HUES64 (cell line): ENCODE results near the gene ESPNL.
"Not testable (repeated sequence)": the region's sequence is repeated elsewhere in the genome, so short reads cannot be mapped to it uniquely, and the experiment has no call there.

Experiments
- H3K27ac ChIP-seq: 2 replicates; pipeline ENCODE4 v1.7.0; 2013; ENCODE audit warnings: low read depth, low read length, inconsistent platforms
- H3K27me3 ChIP-seq: 2 replicates; pipeline ENCODE4 v1.6.1; 2013; ENCODE audit warnings: mild to moderate bottlenecking, low read length; ENCODE audit not compliant: insufficient read depth
- H3K36me3 ChIP-seq: 2 replicates; pipeline ENCODE4 v1.6.1; 2013; ENCODE audit warnings: mild to moderate bottlenecking, low read length; ENCODE audit not compliant: insufficient read depth
- H3K4me1 ChIP-seq: 2 replicates; pipeline ENCODE4 v1.6.1; 2013; ENCODE audit warnings: mild to moderate bottlenecking, low read length, moderate library complexity; ENCODE audit not compliant: insufficient read depth
- H3K4me3 ChIP-seq: 2 replicates; pipeline ENCODE4 v1.5.1; 2013; ENCODE audit warnings: mild to moderate bottlenecking, low read length, moderate library complexity
- H3K9ac ChIP-seq: 2 replicates; pipeline ENCODE4 v1.6.1; 2013; ENCODE audit warnings: mild to moderate bottlenecking, low read depth, low read length
- H3K9me3 ChIP-seq: 2 replicates; pipeline ENCODE4 v1.6.1; 2013; ENCODE audit warnings: low read depth, low read length; ENCODE audit not compliant: insufficient read depth
- WGBS: fragments of 150-250, 120-280 bp; methylation state at CpG from one replicate; pipeline ENCODE4 v1.1.7; 2013; ENCODE audit warnings: missing lambda C conversion rate; 5-methylcytosine and 5-hydroxymethylcytosine counted together

ESPNL gene

DNA sequence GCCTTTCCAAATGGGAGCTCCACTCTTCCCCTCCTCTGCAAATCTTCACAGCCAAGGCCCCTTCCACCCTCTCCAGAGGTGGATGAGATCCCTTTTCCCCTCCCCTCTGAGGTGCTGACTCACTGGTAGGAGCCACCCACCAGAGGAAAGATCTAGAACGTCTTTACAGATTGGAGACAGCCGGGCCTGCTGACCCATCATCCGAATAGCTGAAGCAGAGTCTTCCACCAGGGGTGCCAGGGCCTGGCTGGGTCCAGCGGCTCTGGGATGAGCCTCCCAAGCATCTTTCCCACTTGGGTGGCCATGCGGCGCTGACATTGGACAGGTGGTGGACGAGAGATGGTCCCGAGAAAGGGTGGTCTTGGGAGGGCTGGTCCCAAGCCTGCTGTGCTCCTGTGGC lies 67.6 kb downstream of the ESPNL start:
- Histone ChIP-seq H3K4me1 (no peaks in the 10 kb centered on the region), H3K4me3 (no peak overlapping the region), H3K9ac (no peak overlapping the region), H3K27me3 (peaks cover 28% of the 10 kb centered on the region), H3K9me3 (no peaks in the 10 kb centered on the region), H3K36me3 (peaks cover 27% of the 10 kb centered on the region), H3K27ac (no peak overlapping the region)
- 93% methylated on average over 8 of the region's 8 CpGs for WGBS

DNA sequence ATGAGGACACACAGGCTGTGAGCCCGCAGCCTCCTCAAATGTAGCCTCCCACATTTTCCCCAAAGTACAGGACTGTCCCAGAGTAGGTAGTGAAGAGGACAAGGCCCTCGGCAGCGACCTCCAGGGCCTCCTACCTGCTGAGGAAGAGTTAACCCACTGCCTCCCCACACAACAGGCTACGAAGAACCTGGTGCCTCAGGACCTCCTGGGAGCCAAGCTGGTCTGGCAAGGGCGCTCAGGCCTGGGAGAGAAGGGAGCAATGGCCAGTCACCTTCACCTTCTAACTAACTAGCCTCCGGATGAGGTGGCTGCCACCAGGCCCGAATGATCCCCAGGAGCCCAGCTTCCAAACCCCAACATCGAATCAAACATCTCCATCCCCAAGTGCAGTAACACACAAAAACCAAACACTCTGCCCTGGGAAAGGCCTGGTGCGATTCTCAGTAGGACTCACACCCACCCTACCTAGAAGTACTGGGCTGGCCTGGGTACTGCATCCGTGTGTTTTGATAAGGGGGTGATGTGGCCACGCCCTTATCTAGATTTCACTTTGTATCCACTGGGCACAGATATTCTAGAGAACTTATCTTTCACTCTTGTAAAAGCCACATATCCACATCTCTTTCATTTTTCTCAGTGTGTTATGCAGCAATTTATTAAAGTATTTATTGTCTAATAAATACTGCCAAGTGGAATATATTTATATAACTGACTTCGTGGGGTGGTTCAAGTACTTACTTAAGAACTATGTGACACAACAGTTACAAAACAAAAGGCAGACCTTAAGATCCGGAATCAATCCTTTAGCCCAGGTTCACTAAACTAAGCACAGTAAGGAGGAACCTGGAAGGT lies 68.3 kb downstream of the ESPNL start:
- no peak overlapping the region for H3K9ac ChIP-seq
- WGBS: 98% methylated on average over 11 of the region's 13 CpGs
- no peaks in the 10 kb centered on the region for H3K9me3 ChIP-seq
- no peaks in the 10 kb centered on the region for H3K4me1 ChIP-seq
- no peak overlapping the region for H3K4me3 ChIP-seq
- no peak overlapping the region for H3K27ac ChIP-seq
- H3K36me3 ChIP-seq: peaks cover 33% of the 10 kb centered on the region
- H3K27me3 ChIP-seq: peaks cover 22% of the 10 kb centered on the region

DNA sequence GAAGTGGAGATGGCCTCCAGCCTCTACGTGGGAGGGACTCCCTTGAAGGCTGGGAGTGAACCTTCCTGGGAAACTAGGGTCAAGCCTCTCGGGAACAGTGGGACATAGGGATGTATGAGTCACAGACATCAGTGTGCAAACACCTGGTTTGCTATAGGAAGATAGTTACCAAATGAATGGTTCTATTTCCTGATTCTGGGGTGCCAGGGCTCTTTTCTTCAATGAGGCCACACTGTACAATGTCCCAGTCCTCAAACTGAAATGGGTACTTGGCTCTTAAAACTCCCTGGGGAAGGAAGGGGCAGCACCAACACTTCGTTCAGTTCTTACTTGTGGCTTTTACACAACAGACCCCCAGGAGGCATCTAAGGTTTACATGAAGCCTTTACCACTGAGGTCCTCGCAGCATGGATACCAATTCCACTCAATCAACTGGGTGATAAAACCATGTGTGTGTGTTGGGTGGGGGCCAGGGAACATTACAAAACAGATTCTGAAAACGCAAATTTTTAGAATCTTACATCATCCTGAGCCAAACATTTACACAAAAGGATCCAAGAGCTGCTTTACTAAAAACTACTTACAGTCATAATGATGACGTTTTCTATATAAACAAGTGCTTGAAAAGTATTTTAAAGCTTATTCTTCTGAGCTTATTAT lies 69.0 kb downstream of the ESPNL start:
- Histone ChIP-seq H3K9me3 (no peaks in the 10 kb centered on the region), H3K27ac (no peak overlapping the region), H3K4me3 (no peak overlapping the region), H3K4me1 (no peaks in the 10 kb centered on the region), H3K27me3 (peaks cover 14% of the 10 kb centered on the region), H3K36me3 (peaks cover 39% of the 10 kb centered on the region), H3K9ac (no peak overlapping the region)
- 92% methylated on average over 6 of the region's 6 CpGs for WGBS

DNA sequence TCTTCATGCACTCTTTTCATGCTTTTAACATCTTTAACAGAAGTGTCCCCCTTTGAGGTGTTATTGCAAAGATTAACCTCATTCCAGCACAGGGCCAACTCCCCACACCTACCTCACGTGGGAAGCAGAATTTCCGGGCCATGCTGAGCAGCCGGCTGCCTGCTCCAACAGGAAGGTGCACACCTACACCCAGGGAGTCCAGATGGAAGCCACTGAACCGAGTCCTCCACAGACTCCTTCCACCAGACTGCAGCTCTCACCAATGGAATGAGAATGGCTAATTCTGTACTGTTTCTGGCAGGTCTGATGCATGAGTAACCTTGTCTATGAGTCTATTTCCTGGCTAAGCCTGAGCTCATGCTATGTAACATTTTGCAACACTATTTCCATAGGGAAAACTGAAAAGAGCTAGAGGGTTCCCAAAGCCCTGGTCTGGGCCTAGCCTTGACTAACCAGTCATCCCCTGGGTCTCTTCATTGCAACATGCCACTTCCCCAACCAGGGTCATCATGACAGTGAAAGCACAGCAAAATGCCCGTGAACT lies 69.6 kb downstream of the ESPNL start:
- H3K36me3 ChIP-seq: peaks cover 44% of the 10 kb centered on the region
- H3K27me3 ChIP-seq: peaks cover 8% of the 10 kb centered on the region
- 89% methylated on average over 5 of the region's 5 CpGs for WGBS
- no peak overlapping the region for H3K4me3 ChIP-seq
- no peak overlapping the region for H3K9ac ChIP-seq
- H3K4me1 ChIP-seq: no peaks in the 10 kb centered on the region
- no peak overlapping the region for H3K27ac ChIP-seq
- no peaks in the 10 kb centered on the region for H3K9me3 ChIP-seq

DNA sequence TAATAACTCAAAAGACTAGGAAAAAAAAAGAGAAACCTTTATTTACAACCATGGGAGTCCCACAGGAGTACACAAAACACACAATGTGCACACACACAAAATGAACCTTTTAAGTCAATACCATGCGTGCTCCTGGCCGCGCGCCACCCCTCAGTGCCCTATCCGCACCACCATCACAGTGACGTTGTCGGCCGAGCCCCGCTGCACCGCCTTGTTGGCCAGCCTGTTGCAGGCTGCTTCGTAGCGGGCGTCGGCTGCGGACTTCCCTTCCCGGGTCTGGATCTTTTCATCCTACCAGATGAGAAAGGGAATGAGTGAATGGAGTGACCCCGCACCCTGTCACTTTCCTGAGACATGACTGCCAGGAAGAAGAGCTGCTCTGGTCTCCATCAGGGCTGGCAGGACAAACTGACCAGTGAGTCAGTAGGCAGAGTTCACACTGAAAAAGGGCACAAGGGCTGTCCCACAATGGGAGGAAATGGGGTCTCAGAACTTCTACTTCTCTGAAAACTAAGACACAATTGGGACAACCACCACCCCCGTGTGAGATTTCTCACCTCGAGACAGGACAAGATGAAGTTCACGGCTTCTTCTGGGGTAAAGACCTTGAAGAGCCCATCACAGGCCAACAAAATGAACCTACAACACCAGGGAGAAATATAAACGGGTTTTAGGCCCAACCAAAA lies 70.4 kb downstream of the ESPNL start:
- 94% methylated on average over 20 of the region's 21 CpGs for WGBS
- peaks cover 48% of the 10 kb centered on the region for H3K36me3 ChIP-seq
- 0 out of 2 replicates have a peak, but pooled peaks cover under 1% of the 10 kb centered on the region for H3K27me3 ChIP-seq
- no peaks in the 10 kb centered on the region for H3K4me1 ChIP-seq
- H3K4me3 ChIP-seq: no peak overlapping the region
- H3K9ac ChIP-seq: no peak overlapping the region
- no peaks in the 10 kb centered on the region for H3K9me3 ChIP-seq
- no peak overlapping the region for H3K27ac ChIP-seq

DNA sequence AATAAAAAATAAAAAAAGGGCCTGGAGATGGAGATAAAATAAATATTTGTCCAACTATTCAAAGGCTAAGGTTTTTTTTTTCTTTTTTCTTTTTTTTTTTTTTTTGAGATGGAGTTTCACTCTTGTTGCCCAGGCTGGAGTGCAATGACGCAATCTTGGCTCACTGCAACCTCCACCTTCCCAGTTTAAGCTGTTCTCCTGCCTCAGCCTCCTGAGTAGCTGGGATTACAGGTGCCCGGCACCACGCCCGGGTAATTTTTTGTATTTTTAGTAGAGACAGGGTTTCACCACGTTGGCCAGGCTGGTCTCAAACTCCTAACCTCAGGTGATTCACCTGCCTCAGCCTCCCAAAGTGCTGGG lies 70.9 kb downstream of the ESPNL start:
- peaks cover 49% of the 10 kb centered on the region for H3K36me3 ChIP-seq
- H3K27me3 ChIP-seq, H3K4me1 ChIP-seq, H3K9me3 ChIP-seq, H3K27ac ChIP-seq, H3K9ac ChIP-seq, H3K4me3 ChIP-seq: not testable (repeated sequence)
- WGBS: 97% methylated on average over 5 of the region's 5 CpGs

DNA sequence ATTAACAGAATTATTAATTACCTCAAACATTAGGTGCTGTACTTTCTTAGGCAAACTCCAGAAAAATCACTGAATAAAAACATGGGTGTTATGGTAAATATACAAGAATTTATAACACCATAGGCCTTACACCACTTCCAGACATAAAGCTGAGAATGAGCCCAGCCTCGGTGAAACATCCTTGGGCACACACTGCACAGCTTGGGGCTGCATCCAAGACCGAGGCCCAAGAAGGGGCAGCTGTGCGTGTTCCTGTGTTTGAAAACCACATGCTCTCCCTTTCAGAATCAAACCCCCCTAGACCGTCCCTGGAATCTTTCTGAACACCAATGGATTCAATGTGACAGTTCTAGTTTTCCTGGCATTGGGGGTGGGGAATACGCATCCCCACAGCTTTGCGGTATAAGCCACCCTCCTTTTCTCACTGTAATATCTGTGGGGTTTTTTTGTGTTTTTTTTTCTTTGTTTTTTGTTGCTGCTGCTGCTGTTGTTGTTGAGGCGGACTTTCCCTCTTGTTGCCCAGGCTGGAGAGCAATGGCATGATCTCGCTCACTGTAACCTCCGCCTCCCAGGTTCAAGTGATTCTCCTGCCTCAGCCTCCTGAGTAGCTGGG lies 71.5 kb downstream of the ESPNL start:
- Histone ChIP-seq H3K4me1 (no peaks in the 10 kb centered on the region), H3K27ac (no peak overlapping the region), H3K4me3 (no peak overlapping the region), H3K27me3 (no peaks in the 10 kb centered on the region), H3K9me3 (no peaks in the 10 kb centered on the region), H3K36me3 (peaks cover 52% of the 10 kb centered on the region), H3K9ac (no peak overlapping the region)
- WGBS: 94% methylated on average over 9 of the region's 9 CpGs

DNA sequence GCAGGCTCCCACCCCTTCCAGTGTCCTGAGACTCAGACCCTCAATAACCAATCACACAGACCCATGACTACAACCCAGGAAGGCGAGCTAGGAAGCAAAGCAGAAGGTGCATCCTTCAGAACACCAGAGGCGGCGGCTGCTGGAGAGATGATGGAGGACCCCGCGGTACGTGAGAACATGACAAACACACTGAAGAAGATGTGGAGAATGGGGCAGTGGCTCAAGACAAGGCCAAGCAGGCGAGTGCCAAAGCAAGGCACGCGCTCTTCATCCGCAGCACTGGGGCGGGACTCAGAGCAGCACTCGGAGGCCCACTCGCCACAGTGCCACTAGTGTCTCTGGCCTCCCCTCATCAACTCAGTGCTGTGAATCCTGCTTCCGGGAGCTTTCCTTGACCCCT lies 72.3 kb downstream of the ESPNL start:
- 93% methylated on average over 14 of the region's 14 CpGs for WGBS
- H3K27ac ChIP-seq: no peak overlapping the region

DNA sequence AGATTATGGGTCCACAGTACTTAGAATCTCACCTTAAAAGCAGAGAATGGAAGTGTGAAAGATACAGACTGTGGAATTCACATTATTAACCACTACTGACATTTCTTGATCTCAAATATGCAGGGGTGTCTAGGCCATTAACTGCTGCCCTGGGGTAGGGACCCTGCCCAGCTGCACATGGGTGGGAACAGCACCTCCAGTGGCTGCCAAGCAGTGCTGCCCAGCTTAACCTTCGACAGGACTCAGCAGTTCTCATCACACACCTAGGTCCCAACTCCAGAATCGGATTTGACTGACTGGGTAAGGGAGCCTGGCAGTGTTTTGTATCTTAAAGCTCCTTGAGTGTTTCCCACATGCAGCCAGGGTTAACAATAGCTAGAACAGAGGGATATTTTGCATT lies 73.6 kb downstream of the ESPNL start:
- no peak overlapping the region for H3K9ac ChIP-seq
- H3K4me1 ChIP-seq: no peaks in the 10 kb centered on the region
- no peaks in the 10 kb centered on the region for H3K27me3 ChIP-seq
- no peaks in the 10 kb centered on the region for H3K9me3 ChIP-seq
- H3K27ac ChIP-seq: no peak overlapping the region
- peaks cover 72% of the 10 kb centered on the region for H3K36me3 ChIP-seq
- WGBS: 91% methylated on average over 2 of the region's 2 CpGs
- no peak overlapping the region for H3K4me3 ChIP-seq

More for the DNA sequence above, 72.3 kb downstream of the ESPNL start:
- Histone ChIP-seq H3K9ac (no peak overlapping the region), H3K27me3 (no peaks in the 10 kb centered on the region), H3K9me3 (no peaks in the 10 kb centered on the region), H3K4me1 (no peaks in the 10 kb centered on the region), H3K4me3 (no peak overlapping the region), H3K36me3 (peaks cover 60% of the 10 kb centered on the region)

DNA sequence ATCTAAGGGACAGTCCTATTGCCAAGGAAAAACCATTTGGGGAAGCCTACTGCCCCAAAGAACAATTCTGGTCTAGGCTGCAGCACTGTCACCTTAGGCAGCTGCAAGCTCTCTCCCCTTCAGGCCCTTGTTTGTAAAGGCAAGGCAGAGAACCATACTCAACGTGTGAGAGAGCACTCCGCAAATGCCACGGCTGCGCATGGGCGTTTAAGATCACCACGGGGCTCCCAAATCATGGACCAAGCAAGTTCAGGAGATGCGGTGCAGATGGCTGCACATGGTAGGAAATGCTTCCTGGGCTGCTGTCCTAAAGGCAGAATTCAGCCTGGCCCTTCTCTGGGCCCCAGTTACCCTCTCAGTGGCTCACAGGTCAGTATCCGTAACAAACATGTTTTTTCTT lies 74.2 kb downstream of the ESPNL start:
- 97% methylated on average over 8 of the region's 8 CpGs for WGBS
- no peak overlapping the region for H3K4me3 ChIP-seq
- no peaks in the 10 kb centered on the region for H3K27me3 ChIP-seq
- H3K4me1 ChIP-seq: no peaks in the 10 kb centered on the region
- H3K9ac ChIP-seq: no peak overlapping the region
- H3K27ac ChIP-seq: no peak overlapping the region
- peaks cover 74% of the 10 kb centered on the region for H3K36me3 ChIP-seq
- no peaks in the 10 kb centered on the region for H3K9me3 ChIP-seq

DNA sequence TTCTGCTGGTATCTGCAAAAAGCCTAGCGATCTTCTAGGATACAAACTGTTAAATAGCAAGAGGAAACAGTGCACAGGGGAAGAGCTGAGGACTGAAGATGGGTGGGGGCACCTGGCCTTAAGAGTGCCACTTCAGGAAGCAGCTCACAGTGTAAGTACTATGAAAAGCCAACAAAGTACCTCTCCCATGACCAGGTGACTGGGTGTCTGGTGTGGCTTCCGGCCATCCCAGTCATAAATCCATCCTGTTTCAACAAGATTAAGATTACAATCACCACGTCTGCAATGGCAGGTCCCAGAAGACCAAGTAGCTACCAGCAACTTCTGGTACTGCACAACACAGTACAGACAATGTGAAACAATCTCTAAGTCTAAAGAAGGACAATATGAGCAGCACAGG lies 74.6 kb downstream of the ESPNL start:
- H3K9me3 ChIP-seq: no peaks in the 10 kb centered on the region
- WGBS: 91% methylated on average over 3 of the region's 3 CpGs
- no peaks in the 10 kb centered on the region for H3K4me1 ChIP-seq
- no peak overlapping the region for H3K27ac ChIP-seq
- H3K36me3 ChIP-seq: peaks cover 75% of the 10 kb centered on the region
- no peaks in the 10 kb centered on the region for H3K27me3 ChIP-seq
- H3K9ac ChIP-seq: no peak overlapping the region
- H3K4me3 ChIP-seq: no peak overlapping the region
